Mesendoderm (in vitro differentiated cells): ENCODE results near the gene SPINK13. TPM values are rescaled to one million over a fixed set of nuclear protein-coding genes. Genes with fewer than 3 reads are reported as not detected.

ENCODE experiments used
- DNase-seq: peaks from one replicate; pipeline ENCODE4 v3.0.0; 2013
- H2AK5ac ChIP-seq: 2 replicates; pipeline ENCODE4 v1.6.1; 2013; ENCODE audit warnings: low read length, inconsistent platforms
- H2BK120ac ChIP-seq: 2 replicates; pipeline ENCODE4 v1.6.1; 2013; ENCODE audit warnings: low read depth, mild to moderate bottlenecking, low read length, moderate library complexity, mixed read lengths
- H2BK15ac ChIP-seq: replicated peaks from 2 replicates; pipeline ENCODE4 v1.6.1; 2013; ENCODE audit warnings: low read depth, mild to moderate bottlenecking, moderate library complexity
- H2BK5ac ChIP-seq: 2 replicates; pipeline ENCODE4 v1.6.1; 2013; ENCODE audit warnings: low read length, inconsistent platforms
- H3K18ac ChIP-seq: 2 replicates; pipeline ENCODE4 v1.6.1; 2013; ENCODE audit warnings: mild to moderate bottlenecking, low read length, mixed read lengths
- H3K23ac ChIP-seq: one replicate; pipeline ENCODE4 v1.6.1; 2013; ENCODE audit warnings: low read length
- H3K27ac ChIP-seq: 2 replicates; pipeline ENCODE4 v1.5.1; 2013; ENCODE audit warnings: low read depth, mild to moderate bottlenecking, inconsistent platforms, low read length, moderate library complexity
- H3K27me3 ChIP-seq: 2 replicates; pipeline ENCODE4 v1.6.1; 2013; ENCODE audit warnings: low read length, control low read depth, mild to moderate bottlenecking, inconsistent platforms; ENCODE audit not compliant: insufficient read depth, poor library complexity
- H3K36me3 ChIP-seq: 2 replicates; pipeline ENCODE4 v1.6.1; 2013; ENCODE audit warnings: low read length, inconsistent platforms; ENCODE audit not compliant: control insufficient read depth, insufficient read depth
- H3K4ac ChIP-seq: one replicate; pipeline ENCODE4 v1.6.1; 2013; ENCODE audit warnings: low read depth, mild to moderate bottlenecking, low read length, moderate library complexity
- H3K4me1 ChIP-seq: 2 replicates; pipeline ENCODE4 v1.6.1; 2013; ENCODE audit warnings: low read depth, low read length, inconsistent platforms; ENCODE audit not compliant: control insufficient read depth
- H3K4me2 ChIP-seq: 2 replicates; pipeline ENCODE4 v1.6.1; 2013; ENCODE audit warnings: low read length
- H3K4me3 ChIP-seq: 2 replicates; pipeline ENCODE4 v1.5.1; 2013; ENCODE audit warnings: mild to moderate bottlenecking, low read length
- H3K56ac ChIP-seq: one replicate; pipeline ENCODE4 v1.6.1; 2013; ENCODE audit warnings: low read length
- H3K79me1 ChIP-seq: 2 replicates; pipeline ENCODE4 v1.6.1; 2013; ENCODE audit warnings: low read length, inconsistent platforms
- H3K79me2 ChIP-seq: 2 replicates; pipeline ENCODE4 v1.6.1; 2013; ENCODE audit warnings: mild to moderate bottlenecking, low read length; ENCODE audit not compliant: control insufficient read depth, insufficient read depth
- H3K9ac ChIP-seq: 2 replicates; pipeline ENCODE4 v1.6.1; 2013; ENCODE audit warnings: low read length, inconsistent platforms
- H4K5ac ChIP-seq: one replicate; pipeline ENCODE4 v1.6.1; 2013; ENCODE audit warnings: low read length
- H4K8ac ChIP-seq: one replicate; pipeline ENCODE4 v1.6.1; 2013; ENCODE audit warnings: low read depth, mild to moderate bottlenecking, control low read depth, low read length, moderate library complexity
- WGBS: extraction: QIAGEN DNeasy Blood & Tissue Kit; methylation state at CpG from one replicate; pipeline ENCODE4 v1.1.7; 2013; ENCODE audit warnings: low lambda C conversion rate, missing lambda C conversion rate; ENCODE audit not compliant: insufficient coverage; ENCODE audit errors: extremely low coverage; 5-methylcytosine and 5-hydroxymethylcytosine counted together
- polyA plus RNA-seq, 2 experiments: library from polyadenylated mRNA; stranded (reverse); fragments of 200-250 nt; gene quantifications; one replicate each; pipeline ENCODE4 v1.2.3, GENCODE V29; 2013

Gene SPINK13
- polyA plus RNA-seq (2013, experiment 1 of 2): not detected
- not detected for polyA plus RNA-seq (2013, experiment 2 of 2)

GRCh38 chr5:148268566-148268965 is at the start of gene SPINK13:
TSS of gene SPINK13 (plus strand) at chr5:148268794. CDS start at chr5:148270073, 1,279 bp downstream.
- Histone ChIP-seq H3K4ac (no peak within 1 kb of the TSS), H3K79me1 (no peaks in the 10 kb centered on the region), H4K5ac (no peak within 1 kb of the TSS), H2BK120ac (no peak within 1 kb of the TSS), H3K4me2 (no peak within 1 kb of the TSS), H3K27ac (no peak within 1 kb of the TSS), H3K23ac (no peak within 1 kb of the TSS), H3K36me3 (no peaks in the 10 kb centered on the region), H3K18ac (no peak within 1 kb of the TSS), H3K79me2 (no peaks in the 10 kb centered on the region), H2AK5ac (no peak within 1 kb of the TSS), H2BK15ac (no peak within 1 kb of the TSS), H4K8ac (no peak within 1 kb of the TSS), H3K4me1 (no peaks in the 10 kb centered on the region), H3K4me3 (no peak within 1 kb of the TSS), H2BK5ac (no peak within 1 kb of the TSS), H3K27me3 (no peaks in the 10 kb centered on the region), H3K56ac (no peak within 1 kb of the TSS), H3K9ac (no peak within 1 kb of the TSS)
- WGBS: no CpG with 5 or more reads among the region's 4 CpGs
- peak; percentile 31 for DNase-seq

GRCh38 chr5:148221508-148221907 is 47.1 kb upstream of the SPINK13 start:
- Histone ChIP-seq H2BK15ac (no peak overlapping the region), H3K18ac (no peak overlapping the region), H3K79me1 (no peaks in the 10 kb centered on the region), H3K27ac (no peak overlapping the region), H3K9ac (no peak overlapping the region), H3K4me1 (no peaks in the 10 kb centered on the region), H3K36me3 (no peaks in the 10 kb centered on the region), H3K56ac (no peak overlapping the region), H2BK120ac (no peak overlapping the region), H3K27me3 (no peaks in the 10 kb centered on the region), H3K4me3 (no peak overlapping the region), H3K79me2 (no peaks in the 10 kb centered on the region), H4K5ac (no peak overlapping the region), H3K23ac (no peak overlapping the region), H3K4ac (no peak overlapping the region), H2BK5ac (no peak overlapping the region), H4K8ac (no peak overlapping the region), H3K4me2 (no peak overlapping the region), H2AK5ac (no peak overlapping the region)
- WGBS: no CpG with 5 or more reads among the region's 6 CpGs
- DNase-seq: no peak

- WGBS: no CpG with 5 or more reads among the region's 2 CpGs
- no peak overlapping the region for H3K27ac ChIP-seq
- H2BK5ac ChIP-seq: no peak overlapping the region
Measured at GRCh38 chr5:148224117-148224742, 44.4 kb upstream of the SPINK13 start.

GRCh38 chr5:148228392-148228984 is 40.1 kb upstream of the SPINK13 start:
- H3K4me2 ChIP-seq: no peak overlapping the region
- H4K5ac ChIP-seq: no peak overlapping the region
- H2BK5ac ChIP-seq: no peak overlapping the region
- H3K56ac ChIP-seq: no peak overlapping the region
- H3K27ac ChIP-seq: no peak overlapping the region
- no peak overlapping the region for H3K4me3 ChIP-seq
- H2BK120ac ChIP-seq: no peak overlapping the region
- H3K27me3 ChIP-seq: no peaks in the 10 kb centered on the region
- no peak overlapping the region for H3K4ac ChIP-seq
- no peaks in the 10 kb centered on the region for H3K79me1 ChIP-seq
- WGBS: no CpG with 5 or more reads among the region's 3 CpGs
- no peaks in the 10 kb centered on the region for H3K79me2 ChIP-seq
- no peak overlapping the region for H3K23ac ChIP-seq
- H3K18ac ChIP-seq: no peak overlapping the region
- no peak overlapping the region for H3K9ac ChIP-seq
- no peak overlapping the region for H2AK5ac ChIP-seq
- no peak for DNase-seq
- H3K36me3 ChIP-seq: no peaks in the 10 kb centered on the region
- H2BK15ac ChIP-seq: no peak overlapping the region
- H4K8ac ChIP-seq: no peak overlapping the region
- no peaks in the 10 kb centered on the region for H3K4me1 ChIP-seq

More at GRCh38 chr5:148224117-148224742, 44.4 kb upstream of the SPINK13 start:
- Histone ChIP-seq H4K8ac (no peak overlapping the region), H3K4me1 (no peaks in the 10 kb centered on the region), H2AK5ac (no peak overlapping the region), H3K56ac (no peak overlapping the region), H3K27me3 (no peaks in the 10 kb centered on the region), H4K5ac (no peak overlapping the region), H3K18ac (no peak overlapping the region), H3K36me3 (no peaks in the 10 kb centered on the region), H2BK15ac (no peak overlapping the region), H3K79me2 (no peaks in the 10 kb centered on the region), H3K4me2 (no peak overlapping the region), H3K23ac (no peak overlapping the region), H3K4me3 (no peak overlapping the region), H3K9ac (no peak overlapping the region), H2BK120ac (no peak overlapping the region), H3K4ac (no peak overlapping the region), H3K79me1 (no peaks in the 10 kb centered on the region)
- DNase-seq: no peak

GRCh38 chr5:148229840-148230239 is 38.8 kb upstream of the SPINK13 start:
- Histone ChIP-seq H3K23ac (no peak overlapping the region), H2BK15ac (no peak overlapping the region), H2BK120ac (no peak overlapping the region), H3K4me2 (no peak overlapping the region), H3K4me3 (no peak overlapping the region), H3K27ac (no peak overlapping the region), H3K4me1 (no peaks in the 10 kb centered on the region), H4K5ac (no peak overlapping the region), H3K79me2 (no peaks in the 10 kb centered on the region), H3K4ac (no peak overlapping the region), H2BK5ac (no peak overlapping the region), H3K56ac (no peak overlapping the region), H3K79me1 (no peaks in the 10 kb centered on the region), H2AK5ac (no peak overlapping the region), H3K36me3 (no peaks in the 10 kb centered on the region), H3K18ac (no peak overlapping the region), H3K9ac (no peak overlapping the region), H3K27me3 (no peaks in the 10 kb centered on the region), H4K8ac (no peak overlapping the region)
- no peak for DNase-seq

- H2BK120ac ChIP-seq: no peak overlapping the region
- no peak overlapping the region for H3K23ac ChIP-seq
- H3K4me1 ChIP-seq: no peaks in the 10 kb centered on the region
- no peak overlapping the region for H3K4me2 ChIP-seq
- H3K79me2 ChIP-seq: no peaks in the 10 kb centered on the region
- H3K56ac ChIP-seq: no peak overlapping the region
- H2BK5ac ChIP-seq: no peak overlapping the region
- H3K18ac ChIP-seq: no peak overlapping the region
- H3K9ac ChIP-seq: no peak overlapping the region
- DNase-seq: no peak
- H4K8ac ChIP-seq: no peak overlapping the region
- no peaks in the 10 kb centered on the region for H3K36me3 ChIP-seq
- H3K4ac ChIP-seq: no peak overlapping the region
- H3K27ac ChIP-seq: no peak overlapping the region
- H2BK15ac ChIP-seq: no peak overlapping the region
- no peak overlapping the region for H3K4me3 ChIP-seq
- no CpG with 5 or more reads among the region's 7 CpGs for WGBS
- no peak overlapping the region for H2AK5ac ChIP-seq
- no peaks in the 10 kb centered on the region for H3K27me3 ChIP-seq
- H4K5ac ChIP-seq: no peak overlapping the region
- no peaks in the 10 kb centered on the region for H3K79me1 ChIP-seq
Measured at GRCh38 chr5:148230240-148230639, 38.4 kb upstream of the SPINK13 start.
